Stimulated activated CD4-positive, alpha-beta T cell treated with anti-CD3 and anti-CD28 coated beads, Interleukin-1b, Interleukin-23, amount 100 ng/mL, for 1 hour (primary cell): ENCODE results near the gene RAB6C.
"Not testable (repeated sequence)": the region's sequence is repeated elsewhere in the genome, so short reads cannot be mapped to it uniquely, and the experiment has no call there.

Experiments
- DNase-seq, 2 donors: peaks; one replicate each; pipeline ENCODE4 v3.0.0-alpha.2; 2020; ENCODE audit warnings: low read depth in 2 of 2

RAB6C gene

DNA sequence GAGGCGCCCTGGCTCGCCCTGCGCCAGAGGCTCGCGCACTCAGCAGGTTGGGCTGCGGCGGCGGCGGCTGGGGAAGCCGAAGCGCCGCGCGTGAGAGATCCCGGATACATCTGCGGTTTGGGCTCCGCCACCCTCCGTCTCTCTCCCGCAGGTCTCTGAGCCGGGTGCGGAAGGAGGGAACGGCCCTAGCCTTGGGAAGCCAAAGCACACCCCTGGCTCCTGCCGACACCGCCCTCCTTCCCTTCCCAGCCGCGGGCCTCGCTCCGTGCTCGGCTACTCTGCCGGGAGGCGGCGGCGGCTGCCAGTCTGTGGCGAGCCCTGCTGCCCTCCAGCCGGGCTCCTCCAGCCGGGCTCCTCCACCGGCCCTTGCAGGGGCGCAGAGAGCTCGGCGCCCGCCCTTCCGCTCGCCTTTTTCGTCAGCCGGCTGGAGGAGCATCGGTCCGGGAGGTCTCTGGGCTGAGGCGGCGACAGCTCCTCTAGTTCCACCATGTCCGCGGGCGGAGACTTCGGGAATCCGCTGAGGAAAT, at the start of gene RAB6C:
TSS of gene RAB6C (plus strand) at position 38 of the 527 bp plus-strand sequence. CDS start at position 488, 450 bp downstream.
- not testable (repeated sequence) for DNase-seq

DNA sequence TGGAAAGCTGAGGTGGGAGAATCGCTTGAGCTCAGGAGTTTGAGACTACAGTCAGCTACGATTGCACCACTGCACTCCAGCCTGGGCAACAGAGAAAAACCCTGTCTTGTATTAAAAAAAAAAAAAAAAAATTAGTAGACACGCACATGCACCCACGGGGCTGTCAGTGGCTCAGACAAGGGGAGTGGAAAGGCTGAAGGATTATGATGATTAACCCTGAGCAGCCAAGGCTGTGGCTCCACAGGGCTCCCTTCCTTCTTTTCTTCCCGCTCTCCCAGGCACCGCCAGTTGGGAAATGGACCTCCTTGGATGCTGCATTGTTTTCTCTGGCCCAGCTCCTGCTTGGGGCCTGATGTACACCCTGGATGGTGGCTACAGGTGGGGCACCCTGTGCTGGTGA, 49.0 kb upstream of the RAB6C start:
- no peak for DNase-seq

GRCh38 chr2:129933387-129933786, 46.1 kb upstream of the RAB6C start:
- not testable (repeated sequence) for DNase-seq

DNA sequence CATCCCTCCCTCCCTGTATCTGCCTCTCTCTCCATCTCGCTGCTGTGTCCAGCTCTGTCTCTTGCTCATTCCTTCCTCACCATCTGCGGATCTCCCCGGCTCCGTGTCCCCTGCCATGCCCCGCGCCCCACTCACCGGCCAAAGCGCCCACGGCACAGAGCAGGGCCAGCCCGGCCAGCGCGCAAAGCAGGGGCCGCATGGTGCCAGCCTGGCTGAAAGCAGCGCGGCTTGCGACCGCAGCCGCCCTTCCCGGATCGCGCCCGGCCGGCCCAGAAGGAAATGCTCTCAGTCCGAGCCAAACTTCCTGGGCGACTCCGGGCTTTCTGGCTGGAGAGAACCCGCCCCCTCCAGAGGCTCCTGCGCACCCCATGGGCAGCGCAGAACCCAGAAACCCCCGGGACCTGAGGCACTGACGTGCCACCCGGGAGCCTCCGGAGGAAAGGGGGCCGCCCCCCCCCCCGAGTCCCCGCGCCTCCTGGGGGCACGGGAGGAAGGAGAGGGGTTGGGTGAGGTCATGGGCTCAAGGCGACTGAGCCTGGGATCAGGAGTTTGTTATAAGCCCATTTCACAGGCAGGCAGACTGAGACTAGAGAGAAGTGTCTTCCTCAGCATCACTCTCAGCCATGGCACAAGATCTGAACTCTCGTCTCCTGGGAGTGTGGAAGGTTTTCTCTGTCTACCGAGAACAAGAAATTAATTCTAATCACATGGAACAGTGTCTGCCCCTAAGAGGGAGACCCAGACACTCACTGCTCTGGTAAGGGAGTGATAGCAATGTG, 45.2 kb upstream of the RAB6C start:
- no peak for DNase-seq

- no peak for DNase-seq
These were observed 44.3 kb upstream of the RAB6C start for GRCh38 chr2:129935118-129935517.

DNA sequence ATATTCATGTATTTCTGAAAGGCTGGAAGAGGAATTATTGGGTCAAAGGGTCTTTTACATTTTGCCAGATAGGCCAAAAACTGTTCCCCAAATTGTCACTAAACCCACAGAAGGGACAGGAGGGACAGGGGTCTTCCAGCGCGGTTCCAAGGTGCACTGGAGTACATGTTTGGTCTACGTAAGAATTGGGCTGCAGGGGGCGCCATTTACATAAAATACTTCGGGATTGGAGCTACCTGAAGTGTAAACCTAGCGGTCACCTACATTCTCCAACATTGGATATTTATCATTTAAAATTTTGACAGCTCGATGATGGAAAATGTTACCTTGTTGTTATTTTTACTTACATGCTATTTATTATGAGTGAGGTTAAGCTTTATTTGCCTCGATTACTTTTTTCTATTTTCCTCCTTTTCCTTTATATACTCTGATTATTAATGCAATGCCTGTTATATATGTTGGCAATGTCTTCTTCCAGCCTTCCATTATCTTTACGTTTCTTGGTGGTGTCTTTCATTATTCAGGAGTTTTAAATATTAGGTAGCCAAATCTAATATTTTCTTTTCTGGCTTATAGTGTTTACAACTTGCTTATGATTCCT, 43.0 kb upstream of the RAB6C start:
- peak in 1 of 2 donors; percentile 3 for DNase-seq

GRCh38 chr2:129938850-129939471, 40.5 kb upstream of the RAB6C start:
- DNase-seq = not testable (repeated sequence)

- DNase-seq = not testable (repeated sequence)
These were observed 36.0 kb upstream of the RAB6C start for GRCh38 chr2:129943456-129943855.

GRCh38 chr2:129945557-129945956, 33.9 kb upstream of the RAB6C start:
- no peak for DNase-seq

DNA sequence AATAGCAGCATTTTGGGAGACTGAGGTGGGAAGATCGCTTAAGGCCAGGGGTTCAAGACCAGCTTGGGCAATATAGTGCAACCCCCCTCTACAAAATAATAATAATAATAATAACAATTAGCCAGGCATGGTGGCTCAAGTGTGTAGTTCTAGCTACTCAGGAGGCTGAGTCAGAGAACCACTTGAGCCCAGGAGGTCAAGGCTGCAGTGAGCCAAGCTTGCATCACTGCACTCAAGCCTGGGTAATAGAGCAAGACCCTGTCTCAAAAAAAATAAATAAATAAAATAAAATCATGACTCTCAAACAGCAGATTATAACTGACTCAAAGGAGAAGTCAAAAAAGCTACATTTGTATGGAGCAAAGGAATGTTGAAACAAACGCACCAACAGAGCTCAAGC, 31.8 kb upstream of the RAB6C start:
- DNase-seq = not testable (repeated sequence)

DNA sequence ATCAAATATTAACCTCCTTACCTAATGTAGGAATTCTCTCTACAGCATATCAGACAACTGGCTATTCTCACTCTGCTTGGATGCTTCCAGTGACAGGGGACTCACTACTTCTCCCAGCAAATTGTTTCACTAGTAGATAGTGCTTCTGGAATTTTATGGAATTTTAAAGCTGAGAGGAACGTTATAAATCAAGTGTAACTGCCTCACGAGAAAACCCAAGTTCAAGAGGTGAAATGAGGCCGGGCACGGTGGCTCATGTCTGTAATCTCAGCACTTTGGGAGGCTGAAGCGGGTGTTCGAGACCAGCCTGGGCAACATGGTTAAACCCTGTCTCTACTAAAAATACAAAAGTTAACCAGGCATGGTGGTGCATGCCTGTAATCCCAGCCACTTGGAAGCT, 23.3 kb upstream of the RAB6C start:
- not testable (repeated sequence) for DNase-seq

DNA sequence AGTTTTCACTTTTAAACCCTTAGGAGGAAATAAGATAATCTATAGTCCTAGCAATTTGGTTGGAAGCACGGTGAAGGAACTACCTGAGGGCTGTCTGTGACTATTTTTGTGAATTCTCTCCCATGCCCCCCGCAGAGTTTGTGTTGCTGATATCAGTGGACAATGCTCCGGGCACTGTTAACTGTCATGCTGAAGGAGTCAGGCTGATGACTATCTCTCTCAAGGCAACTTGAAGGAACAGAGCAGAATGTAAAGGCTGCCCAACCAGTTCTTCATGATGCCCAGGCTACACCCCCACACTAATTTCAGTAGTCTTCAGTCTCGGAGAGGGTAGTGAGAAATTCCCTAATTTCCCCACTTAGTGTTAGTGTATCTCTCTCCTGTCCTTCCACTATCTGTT, 21.6 kb upstream of the RAB6C start:
- no peak for DNase-seq

GRCh38 chr2:129958736-129959135, 20.7 kb upstream of the RAB6C start:
- not testable (repeated sequence) for DNase-seq

- not testable (repeated sequence) for DNase-seq
These were observed 10.9 kb upstream of the RAB6C start for GRCh38 chr2:129968605-129969004.

GRCh38 chr2:129975016-129975774, 4.3 kb upstream of the RAB6C start:
- no peak for DNase-seq

- DNase-seq = not testable (repeated sequence)
These were observed 2.5 kb upstream of the RAB6C start for GRCh38 chr2:129976969-129977368.

- DNase-seq = no peak
These were observed 1.5 kb upstream of the RAB6C start for GRCh38 chr2:129977986-129978385.

- DNase-seq = not testable (repeated sequence)
These were observed 780 bp downstream of the RAB6C start for GRCh38 chr2:129980246-129980645.

DNA sequence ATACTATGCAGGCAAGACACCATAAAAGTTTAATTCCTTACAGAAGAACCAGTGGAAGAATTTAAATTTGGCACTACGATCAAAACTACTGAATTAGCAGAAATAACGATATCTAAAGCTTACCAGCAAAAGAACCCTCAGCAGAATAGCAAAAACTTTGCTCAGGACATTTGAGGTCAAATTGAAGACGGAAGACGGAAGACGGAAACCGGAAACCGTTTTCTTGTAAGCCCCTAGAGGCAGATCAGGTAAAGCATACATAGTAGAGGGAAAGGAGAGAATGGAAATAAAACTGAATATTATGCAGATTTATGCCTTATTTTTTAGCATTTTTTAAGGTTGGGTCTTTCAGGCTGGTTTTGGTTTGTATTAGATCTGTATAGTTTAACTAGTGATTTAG, 2.2 kb downstream of the RAB6C start:
- DNase-seq = not testable (repeated sequence)

DNA sequence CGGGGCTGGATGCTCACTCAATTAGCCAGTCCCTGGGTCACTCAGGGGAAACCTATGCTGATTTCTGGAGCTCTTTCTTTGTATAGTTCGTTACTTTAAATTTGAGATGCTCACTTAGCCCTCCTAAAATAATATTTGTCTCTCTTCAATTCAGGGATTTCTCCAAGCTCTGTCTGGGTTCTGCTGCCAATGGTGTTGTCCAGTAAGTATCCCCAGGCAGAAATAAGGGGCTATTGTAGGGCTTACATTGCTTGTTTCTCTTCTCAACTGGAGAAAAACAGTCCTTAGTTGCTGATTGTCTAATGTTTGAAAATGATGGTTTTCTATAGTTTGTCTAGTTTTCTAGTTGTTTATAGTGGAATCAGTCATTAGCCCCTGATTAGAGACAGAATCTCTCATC, 5.0 kb downstream of the RAB6C start:
- DNase-seq = no peak

GRCh38 chr2:129992415-129993006, 13.0 kb downstream of the RAB6C start:
- DNase-seq = not testable (repeated sequence)
